ENCODE results near the gene PLCL2.

PLCL2 gene

GRCh38 chr3:17014709-17015108 is 130.0 kb downstream of the PLCL2 start:
- DNase-seq: no peak

GRCh38 chr3:17021614-17022013 is 136.9 kb downstream of the PLCL2 start:
- no peak for DNase-seq

GRCh38 chr3:17023006-17023664 is 138.4 kb downstream of the PLCL2 start:
- DNase-seq: peak; percentile 11

- DNase-seq: no peak
Observed at GRCh38 chr3:17025594-17026139, 140.9 kb downstream of the PLCL2 start.

- no peak for DNase-seq
Observed at GRCh38 chr3:17027318-17027717, 142.6 kb downstream of the PLCL2 start.

- DNase-seq: no peak
Observed at GRCh38 chr3:17028363-17028762, 143.6 kb downstream of the PLCL2 start.

- no peak for DNase-seq
Observed at GRCh38 chr3:17030438-17030837, 145.7 kb downstream of the PLCL2 start.

- DNase-seq: no peak
Observed at GRCh38 chr3:17030956-17031652, 146.3 kb downstream of the PLCL2 start.

- DNase-seq: no peak
Observed at GRCh38 chr3:17032407-17033034, 147.8 kb downstream of the PLCL2 start.

- DNase-seq: no peak
Observed at GRCh38 chr3:17033516-17034168, 148.9 kb downstream of the PLCL2 start.

- no peak for DNase-seq
Observed at GRCh38 chr3:17035033-17035432, 150.3 kb downstream of the PLCL2 start.

GRCh38 chr3:17035966-17036365 is 151.2 kb downstream of the PLCL2 start:
- no peak for DNase-seq

- no peak for DNase-seq
Observed at GRCh38 chr3:17038141-17038540, 153.4 kb downstream of the PLCL2 start.

- no peak for DNase-seq
Observed at GRCh38 chr3:17038900-17039553, 154.3 kb downstream of the PLCL2 start.

- DNase-seq: no peak
Observed at GRCh38 chr3:17039594-17039993, 154.8 kb downstream of the PLCL2 start.

GRCh38 chr3:17040322-17040989 is 155.7 kb downstream of the PLCL2 start:
- no peak for DNase-seq

- no peak for DNase-seq
Observed at GRCh38 chr3:17040990-17041377, 156.2 kb downstream of the PLCL2 start.

- no peak for DNase-seq
Observed at GRCh38 chr3:17044855-17045254, 160.1 kb downstream of the PLCL2 start.

- DNase-seq: no peak
Observed at GRCh38 chr3:17045705-17046104, 160.9 kb downstream of the PLCL2 start.

GRCh38 chr3:17046623-17047022 is 161.9 kb downstream of the PLCL2 start:
- no peak for DNase-seq

GRCh38 chr3:17047162-17047561 is 162.4 kb downstream of the PLCL2 start:
- DNase-seq: no peak

GRCh38 chr3:17047894-17048293 is 163.1 kb downstream of the PLCL2 start:
- no peak for DNase-seq

All from effector CD8-positive, alpha-beta T cell (primary cell).